ENCODE measurements around the gene CMTM2. TPM values are rescaled to one million over a fixed set of nuclear protein-coding genes. Genes with fewer than 3 reads are reported as not detected.

Gene CMTM2
- total and polyA plus RNA-seq, 2 of the 4 experiments (the other 2 are of a cell fraction) = not detected

DNA sequence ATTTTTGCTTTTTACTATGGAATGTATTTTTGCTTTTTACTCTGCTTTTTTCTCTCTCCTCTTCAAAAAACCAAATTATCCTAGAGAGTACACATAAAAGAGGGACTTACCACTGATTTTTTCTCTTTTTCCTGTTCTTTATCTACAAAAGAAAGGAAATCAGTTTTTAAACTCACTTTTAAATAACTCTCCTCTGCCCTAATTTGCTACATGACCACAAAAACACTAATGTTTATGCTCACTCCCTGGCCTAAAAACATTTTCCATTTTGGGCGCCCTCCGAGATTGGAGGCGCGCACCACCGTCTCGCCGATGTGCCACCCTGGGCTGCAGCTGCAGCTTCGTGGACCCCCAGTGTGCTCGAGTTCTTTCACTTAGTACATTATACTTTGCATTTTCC lies 30.4 kb upstream of the CMTM2 start:
- peak overlapping the region; percentile 84 for H3K4me2 ChIP-seq (ENCODE audit: low read depth, low read length)
- no peaks in the 10 kb centered on the region for H3K9me3 ChIP-seq (ENCODE audit: control insufficient read depth, insufficient read depth, low read length)
- no peak overlapping the region for H3K56ac ChIP-seq (ENCODE audit: extremely low read depth, insufficient read depth, low read length)
- intact Hi-C loops (cut with micrococcal nuclease) = no loop called here
- POLR2A ChIA-PET (ENCODE audit: unreplicated experiment) = no interaction called here
- peak overlapping the region; percentile 94 for H3K9ac ChIP-seq (ENCODE audit: low read depth, low read length)
- DNase-seq = no peak
- CTCF ChIA-PET = no interaction called here
- no peaks in the 10 kb centered on the region for H4K20me1 ChIP-seq (ENCODE audit: insufficient read depth, low read length)
- BruUV-seq (replicated peaks) = no TSS peak
- in situ Hi-C loops (cut with MboI; ENCODE audit: low sequenced_read_pairs) = no loop called here
- peak overlapping the region; percentile 88 for H4K5ac ChIP-seq (ENCODE audit: low read depth, low read length)
- H2BK5ac ChIP-seq (ENCODE audit: low read depth, low read length, poor library complexity, severe bottlenecking) = peak overlapping the region; percentile 67
- peak overlapping the region; percentile 12; the same call in 1 of the 3 replicates for H2BK15ac ChIP-seq (ENCODE audit: low read depth, low read length)
- H3K36me3 ChIP-seq (ENCODE audit: control insufficient read depth, insufficient read depth, low read length) = peaks cover 2% of the 10 kb centered on the region; the same call in 1 of the 2 replicates
- WGBS, 2 experiments (ENCODE audit: extremely low coverage in 2 of 2, insufficient read length in 1 of 2) = no CpG with 5 or more reads among the region's 9 CpGs
- no peak for ATAC-seq (ENCODE audit: low read depth)
- H3K18ac ChIP-seq (ENCODE audit: low read depth, low read length) = no peak overlapping the region
- peak overlapping the region; percentile 88; the same call in 1 of the 2 replicates for H3K14ac ChIP-seq (replicated peaks; ENCODE audit: low read depth, low read length)
- peak overlapping the region; percentile 81 for H3K4ac ChIP-seq (ENCODE audit: low read depth, low read length)
- peaks cover 33 to 40% of the 10 kb centered on the region in 2 experiments for H3K79me1 ChIP-seq (ENCODE audit: low read depth in 1 of 2, low read length in 2 of 2)
- H4K8ac ChIP-seq (ENCODE audit: low read depth in 2 of 2, low read length in 2 of 2) = peak overlapping the region; percentile 90 to 91
- peaks cover 7% of the 10 kb centered on the region for H3K4me1 ChIP-seq (ENCODE audit: control insufficient read depth, insufficient read depth, low read length)
- dilution Hi-C loops (cut with HindIII; ENCODE audit: low sequenced_read_pairs, unreplicated experiment) = no loop called here
- TF ChIP-seq, protein P1, sequence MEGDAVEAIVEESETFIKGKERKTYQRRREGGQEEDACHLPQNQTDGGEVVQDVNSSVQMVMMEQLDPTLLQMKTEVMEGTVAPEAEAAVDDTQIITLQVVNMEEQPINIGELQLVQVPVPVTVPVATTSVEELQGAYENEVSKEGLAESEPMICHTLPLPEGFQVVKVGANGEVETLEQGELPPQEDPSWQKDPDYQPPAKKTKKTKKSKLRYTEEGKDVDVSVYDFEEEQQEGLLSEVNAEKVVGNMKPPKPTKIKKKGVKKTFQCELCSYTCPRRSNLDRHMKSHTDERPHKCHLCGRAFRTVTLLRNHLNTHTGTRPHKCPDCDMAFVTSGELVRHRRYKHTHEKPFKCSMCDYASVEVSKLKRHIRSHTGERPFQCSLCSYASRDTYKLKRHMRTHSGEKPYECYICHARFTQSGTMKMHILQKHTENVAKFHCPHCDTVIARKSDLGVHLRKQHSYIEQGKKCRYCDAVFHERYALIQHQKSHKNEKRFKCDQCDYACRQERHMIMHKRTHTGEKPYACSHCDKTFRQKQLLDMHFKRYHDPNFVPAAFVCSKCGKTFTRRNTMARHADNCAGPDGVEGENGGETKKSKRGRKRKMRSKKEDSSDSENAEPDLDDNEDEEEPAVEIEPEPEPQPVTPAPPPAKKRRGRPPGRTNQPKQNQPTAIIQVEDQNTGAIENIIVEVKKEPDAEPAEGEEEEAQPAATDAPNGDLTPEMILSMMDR (conservative IDR thresholded peaks at IDR 0.05; ENCODE audit: low read depth, low read length) = no peak
- TF ChIP-seq RFX5 (IDR thresholded peaks at IDR 0.05; ENCODE audit: low read depth, low read length) (no peak), FOS (IDR thresholded peaks at IDR 0.05; ENCODE audit: low read depth, low read length) (no peak), RAD21 (IDR thresholded peaks at IDR 0.05; ENCODE audit: low read length) (no peak), MAZ (IDR thresholded peaks at IDR 0.05; ENCODE audit: borderline replicate concordance, low read depth, low read length) (no peak), MXI1 (IDR thresholded peaks at IDR 0.05; ENCODE audit: borderline replicate concordance, low read depth, low read length) (no peak), POLR2A (IDR thresholded peaks at IDR 0.05; ENCODE audit: low read depth, low read length) (no peak), MAFK (IDR thresholded peaks at IDR 0.05; ENCODE audit: low read depth, low read length) (no peak), RCOR1 (IDR thresholded peaks at IDR 0.05; ENCODE audit: insufficient replicate concordance, low read length) (no peak), CHD1 (IDR thresholded peaks at IDR 0.05; ENCODE audit: low read depth, low read length) (no peak), CEBPB (IDR thresholded peaks at IDR 0.05; ENCODE audit: low read depth, low read length) (no peak), SMC3 (IDR thresholded peaks at IDR 0.05; ENCODE audit: low read depth, low read length) (no peak), NFE2L2 (IDR thresholded peaks at IDR 0.05; ENCODE audit: low read depth, low read length) (no peak)
- TF ChIP-seq, protein P2, sequence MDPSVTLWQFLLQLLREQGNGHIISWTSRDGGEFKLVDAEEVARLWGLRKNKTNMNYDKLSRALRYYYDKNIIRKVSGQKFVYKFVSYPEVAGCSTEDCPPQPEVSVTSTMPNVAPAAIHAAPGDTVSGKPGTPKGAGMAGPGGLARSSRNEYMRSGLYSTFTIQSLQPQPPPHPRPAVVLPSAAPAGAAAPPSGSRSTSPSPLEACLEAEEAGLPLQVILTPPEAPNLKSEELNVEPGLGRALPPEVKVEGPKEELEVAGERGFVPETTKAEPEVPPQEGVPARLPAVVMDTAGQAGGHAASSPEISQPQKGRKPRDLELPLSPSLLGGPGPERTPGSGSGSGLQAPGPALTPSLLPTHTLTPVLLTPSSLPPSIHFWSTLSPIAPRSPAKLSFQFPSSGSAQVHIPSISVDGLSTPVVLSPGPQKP (IDR thresholded peaks at IDR 0.05; ENCODE audit: borderline replicate concordance, low read depth, low read length) = no peak
- TF ChIP-seq, protein P3, sequence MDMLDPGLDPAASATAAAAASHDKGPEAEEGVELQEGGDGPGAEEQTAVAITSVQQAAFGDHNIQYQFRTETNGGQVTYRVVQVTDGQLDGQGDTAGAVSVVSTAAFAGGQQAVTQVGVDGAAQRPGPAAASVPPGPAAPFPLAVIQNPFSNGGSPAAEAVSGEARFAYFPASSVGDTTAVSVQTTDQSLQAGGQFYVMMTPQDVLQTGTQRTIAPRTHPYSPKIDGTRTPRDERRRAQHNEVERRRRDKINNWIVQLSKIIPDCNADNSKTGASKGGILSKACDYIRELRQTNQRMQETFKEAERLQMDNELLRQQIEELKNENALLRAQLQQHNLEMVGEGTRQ (IDR thresholded peaks at IDR 0.05; ENCODE audit: low read depth, low read length) = no peak
- peaks cover 12% of the 10 kb centered on the region; the same call in 1 of the 2 replicates for H3K9me1 ChIP-seq (ENCODE audit: insufficient read depth, low read length)
- no peak overlapping the region for H2BK120ac ChIP-seq (ENCODE audit: low read depth, low read length)
- H4K91ac ChIP-seq (ENCODE audit: insufficient read depth, low read depth, low read length) = peak overlapping the region; percentile 84
- peak overlapping the region; percentile 79 for H2AK5ac ChIP-seq (ENCODE audit: low read depth, low read length)
- H3K27ac ChIP-seq (ENCODE audit: insufficient read depth, low read length) = peak overlapping the region; percentile 93
- peak overlapping the region; percentile 74 for H3K4me3 ChIP-seq (ENCODE audit: insufficient read depth, low read depth, low read length)
- no peak overlapping the region for H2BK20ac ChIP-seq (ENCODE audit: low read depth, low read length)
- H3K23ac ChIP-seq (ENCODE audit: low read depth, low read length) = peak overlapping the region; percentile 23; the same call in 1 of the 2 replicates
- no peaks in the 10 kb centered on the region for H3K27me3 ChIP-seq (ENCODE audit: control insufficient read depth, insufficient read depth, low read length)
- peak overlapping the region; percentile 37 for H2AK9ac ChIP-seq (replicated peaks; ENCODE audit: low read depth, low read length, poor library complexity)
- peak overlapping the region; percentile 83 for H2AFZ ChIP-seq (replicated peaks; ENCODE audit: low read length, poor library complexity)
